Stomach (tissue), 19 donors: ENCODE results near the gene DOCK6. TPM values are rescaled to one million over a fixed set of nuclear protein-coding genes. Genes with fewer than 3 reads are reported as not detected.

Experiments
- DNase-seq, 2 donors: peaks; one replicate each; pipeline versions ENCODE4 v3.0.0 to v3.0.0-alpha.2; 2013 to 2019
- H3K27ac ChIP-seq, 5 donors: fragments of 200-600 bp in 4 of 5; sonication (generic) in 4 of 5; one replicate each; pipeline ENCODE4 v1.5.1; 2013 to 2019; ENCODE audit warnings: mild to moderate bottlenecking in 1 of 5, moderate library complexity in 1 of 5
- H3K27me3 ChIP-seq, 3 donors: fragments of 200-600 bp; sonication (generic); one replicate each; pipeline ENCODE4 v1.5.1; 2017 to 2019; ENCODE audit warnings: mixed run types in 1 of 3
- H3K36me3 ChIP-seq, 4 donors: fragments of 200-600 bp; sonication (generic); 1 replicate in 3 of 4; 2 replicates in 1 of 4; pipeline ENCODE4 v1.5.1; 2016 to 2019
- H3K4me1 ChIP-seq, 4 donors: fragments of 200-600 bp; sonication (generic); one replicate each; pipeline ENCODE4 v1.5.1; 2016 to 2019
- H3K4me3 ChIP-seq, 4 donors: fragments of 200-600 bp; sonication (generic) in 3 of 4; one replicate each; pipeline ENCODE4 v1.5.1; 2016 to 2019; ENCODE audit warnings: mild to moderate bottlenecking in 1 of 4
- H3K9me3 ChIP-seq, 4 donors: fragments of 200-600 bp; sonication (generic); one replicate each; pipeline ENCODE4 v1.5.1; 2016 to 2019
- EP300 ChIP-seq: sonication (generic); formaldehyde crosslinking; IDR thresholded peaks from one replicate; pipeline ENCODE4 v1.6.1; 2017; ENCODE audit warnings: antibody characterized with exemption
- POLR2A ChIP-seq, 4 donors: fragments of 450-650 bp; IDR thresholded peaks; one replicate each; pipeline ENCODE4 v1.6.1; 2016; ENCODE audit warnings: antibody characterized with exemption in 4 of 4, control low read depth in 2 of 4, mild to moderate bottlenecking in 1 of 4, moderate library complexity in 1 of 4
- POLR2AphosphoS5 ChIP-seq, 3 donors: sonication (generic); formaldehyde crosslinking; IDR thresholded peaks; one replicate each; pipeline ENCODE4 v1.6.1; 2016; ENCODE audit warnings: antibody characterized with exemption in 3 of 3
- WGBS, 5 donors: extraction: QIAGEN DNeasy Blood & Tissue Kit in 3 of 5; methylation state at CpG; one replicate each; pipeline versions ENCODE4 v1.1.5 to v1.1.7; 2013 to 2018; 5-methylcytosine and 5-hydroxymethylcytosine counted together
- intact Hi-C: fragments of 100-400 bp; cut with DNase I; formaldehyde crosslinking; loops from one replicate; pipeline ENCODE4 v1.15.1; 2023; ENCODE audit warnings: low total_unique reads
- long read RNA-seq, 10 donors: transcript quantifications; one replicate each; lab custom pipeline, GENCODE V29; 2026
- polyA plus RNA-seq, 3 donors: library from polyadenylated mRNA; stranded (reverse); fragments of 200-250 nt; gene quantifications; one replicate each; pipeline ENCODE4 v1.2.3, GENCODE V29; 2013
- total RNA-seq, 5 donors: library from RNA; depleted of rRNA; stranded (reverse); fragments of >200 nt; gene quantifications; one replicate each; pipeline versions ENCODE4 v1.1.0 to v1.2.3, GENCODE V29; 2014 to 2016
- TF ChIP-seq, protein P1 (sequence below), 7 experiments: fragments of 450-650 bp in 4 of 7; fragments of 200-600 bp in 3 of 7; sonication (generic) in 3 of 7; IDR thresholded peaks; one replicate each; pipeline ENCODE4 v1.5.1; 2016 to 2019; ENCODE audit warnings: antibody characterized with exemption in 7 of 7, control low read depth in 2 of 7, mild to moderate bottlenecking in 1 of 7
- donor health status: healthy with polysubstance abuse.
- donor health status: Bipolar disorder and iron deficiency.
- donor health status: healthy.

The DOCK6 gene, protein sequence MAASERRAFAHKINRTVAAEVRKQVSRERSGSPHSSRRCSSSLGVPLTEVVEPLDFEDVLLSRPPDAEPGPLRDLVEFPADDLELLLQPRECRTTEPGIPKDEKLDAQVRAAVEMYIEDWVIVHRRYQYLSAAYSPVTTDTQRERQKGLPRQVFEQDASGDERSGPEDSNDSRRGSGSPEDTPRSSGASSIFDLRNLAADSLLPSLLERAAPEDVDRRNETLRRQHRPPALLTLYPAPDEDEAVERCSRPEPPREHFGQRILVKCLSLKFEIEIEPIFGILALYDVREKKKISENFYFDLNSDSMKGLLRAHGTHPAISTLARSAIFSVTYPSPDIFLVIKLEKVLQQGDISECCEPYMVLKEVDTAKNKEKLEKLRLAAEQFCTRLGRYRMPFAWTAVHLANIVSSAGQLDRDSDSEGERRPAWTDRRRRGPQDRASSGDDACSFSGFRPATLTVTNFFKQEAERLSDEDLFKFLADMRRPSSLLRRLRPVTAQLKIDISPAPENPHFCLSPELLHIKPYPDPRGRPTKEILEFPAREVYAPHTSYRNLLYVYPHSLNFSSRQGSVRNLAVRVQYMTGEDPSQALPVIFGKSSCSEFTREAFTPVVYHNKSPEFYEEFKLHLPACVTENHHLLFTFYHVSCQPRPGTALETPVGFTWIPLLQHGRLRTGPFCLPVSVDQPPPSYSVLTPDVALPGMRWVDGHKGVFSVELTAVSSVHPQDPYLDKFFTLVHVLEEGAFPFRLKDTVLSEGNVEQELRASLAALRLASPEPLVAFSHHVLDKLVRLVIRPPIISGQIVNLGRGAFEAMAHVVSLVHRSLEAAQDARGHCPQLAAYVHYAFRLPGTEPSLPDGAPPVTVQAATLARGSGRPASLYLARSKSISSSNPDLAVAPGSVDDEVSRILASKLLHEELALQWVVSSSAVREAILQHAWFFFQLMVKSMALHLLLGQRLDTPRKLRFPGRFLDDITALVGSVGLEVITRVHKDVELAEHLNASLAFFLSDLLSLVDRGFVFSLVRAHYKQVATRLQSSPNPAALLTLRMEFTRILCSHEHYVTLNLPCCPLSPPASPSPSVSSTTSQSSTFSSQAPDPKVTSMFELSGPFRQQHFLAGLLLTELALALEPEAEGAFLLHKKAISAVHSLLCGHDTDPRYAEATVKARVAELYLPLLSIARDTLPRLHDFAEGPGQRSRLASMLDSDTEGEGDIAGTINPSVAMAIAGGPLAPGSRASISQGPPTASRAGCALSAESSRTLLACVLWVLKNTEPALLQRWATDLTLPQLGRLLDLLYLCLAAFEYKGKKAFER (N-terminal part only)
- total RNA-seq (100 to 1,000 TPM in 2 of 5 donors, 10 to 100 TPM in 3; 32.1 to 243 (median 99.5) TPM), polyA plus RNA-seq (10 to 100 TPM; 21.4 to 39.8 (median 24.0) TPM)
- long read RNA-seq, donor 1: 0 reads
- long read RNA-seq, donor 2, partial matches to known transcripts: 5 of 5 reads
- long read RNA-seq, donor 2, other reads (novel, unspliced or antisense): 0 of 5 reads
- long read RNA-seq, donor 3, partial matches to known transcripts: 0 of 2 reads
- long read RNA-seq, donor 3, other reads (novel, unspliced or antisense): 0 of 2 reads
- long read RNA-seq, donor 4: 0 reads
- long read RNA-seq, donor 5, partial matches to known transcripts: 0 of 1 reads
- long read RNA-seq, donor 5, other reads (novel, unspliced or antisense): 0 of 1 reads
- long read RNA-seq, donor 6, partial matches to known transcripts: 0 of 8 reads
- long read RNA-seq, donor 6, other reads (novel, unspliced or antisense): 8 of 8 reads
- long read RNA-seq, donor 7, partial matches to known transcripts: 29 of 31 reads
- long read RNA-seq, donor 7, other reads (novel, unspliced or antisense): 0 of 31 reads
- long read RNA-seq, donor 8, partial matches to known transcripts: 124 of 136 reads
- long read RNA-seq, donor 8, other reads (novel, unspliced or antisense): 10 of 136 reads
- long read RNA-seq, donor 9: 0 reads
- long read RNA-seq, donor 10: 0 reads

DNA sequence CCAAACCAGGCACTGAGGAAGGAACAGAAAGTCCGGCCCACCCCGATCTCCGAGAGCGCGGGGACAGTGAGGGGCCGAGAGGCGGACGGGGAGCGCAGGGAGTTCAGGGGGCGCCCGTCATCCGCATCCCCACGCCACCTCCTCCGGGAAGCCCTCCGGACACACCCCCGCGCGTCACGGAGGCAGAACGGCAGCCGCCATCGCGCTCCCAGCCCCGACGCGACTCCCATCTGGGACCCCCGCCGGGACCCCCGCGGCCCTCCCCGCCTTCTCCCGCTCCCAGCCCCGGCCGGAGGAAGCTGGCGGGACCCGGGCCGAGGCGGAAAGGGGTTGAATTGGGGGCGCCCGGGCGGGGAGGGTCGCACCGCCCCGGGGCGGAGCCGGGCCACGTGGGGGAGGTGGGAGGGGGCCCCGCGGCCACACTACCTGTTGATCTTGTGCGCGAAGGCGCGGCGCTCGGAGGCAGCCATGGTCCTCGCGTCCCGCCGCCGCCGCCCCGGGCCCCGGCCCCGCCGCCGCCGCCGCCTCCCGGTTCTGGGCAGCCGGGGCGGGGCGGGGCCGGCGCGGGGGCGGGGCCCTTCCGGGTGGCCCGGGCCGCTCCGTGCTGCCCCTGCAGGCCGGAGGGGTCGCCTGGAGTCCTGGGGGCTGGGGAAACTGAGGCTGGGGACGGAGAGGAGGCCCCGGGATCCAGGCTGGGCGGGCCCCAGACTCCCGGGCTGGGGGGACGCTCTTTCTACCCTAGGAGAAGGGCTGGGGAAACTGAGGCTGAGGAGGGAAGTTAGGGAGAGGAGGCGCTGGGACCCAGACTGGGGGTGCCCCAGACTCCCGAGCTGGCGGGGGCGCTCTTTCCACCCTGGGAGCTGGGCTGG, at the start of gene DOCK6:
TSS of gene DOCK6 (minus strand) at position 554 of the 869 bp plus-strand sequence. CDS start at position 470, 84 bp downstream.
- Histone ChIP-seq H3K36me3 (no peaks in the 10 kb centered on the region), H3K27me3 (peaks cover 0 to 19% (median 0%) of the 10 kb centered on the region in 3 donors), H3K9me3 (no peaks in the 10 kb centered on the region), H3K27ac (peak within 1 kb of the TSS; percentile 86 to 91 (median 88)), H3K4me3 (peak within 1 kb of the TSS; percentile 92 to 99 (median 95)), H3K4me1 (peaks cover 24 to 48% (median 39%) of the 10 kb centered on the region in 4 donors)
- TF ChIP-seq EP300: no peak
- TF ChIP-seq, protein P1, sequence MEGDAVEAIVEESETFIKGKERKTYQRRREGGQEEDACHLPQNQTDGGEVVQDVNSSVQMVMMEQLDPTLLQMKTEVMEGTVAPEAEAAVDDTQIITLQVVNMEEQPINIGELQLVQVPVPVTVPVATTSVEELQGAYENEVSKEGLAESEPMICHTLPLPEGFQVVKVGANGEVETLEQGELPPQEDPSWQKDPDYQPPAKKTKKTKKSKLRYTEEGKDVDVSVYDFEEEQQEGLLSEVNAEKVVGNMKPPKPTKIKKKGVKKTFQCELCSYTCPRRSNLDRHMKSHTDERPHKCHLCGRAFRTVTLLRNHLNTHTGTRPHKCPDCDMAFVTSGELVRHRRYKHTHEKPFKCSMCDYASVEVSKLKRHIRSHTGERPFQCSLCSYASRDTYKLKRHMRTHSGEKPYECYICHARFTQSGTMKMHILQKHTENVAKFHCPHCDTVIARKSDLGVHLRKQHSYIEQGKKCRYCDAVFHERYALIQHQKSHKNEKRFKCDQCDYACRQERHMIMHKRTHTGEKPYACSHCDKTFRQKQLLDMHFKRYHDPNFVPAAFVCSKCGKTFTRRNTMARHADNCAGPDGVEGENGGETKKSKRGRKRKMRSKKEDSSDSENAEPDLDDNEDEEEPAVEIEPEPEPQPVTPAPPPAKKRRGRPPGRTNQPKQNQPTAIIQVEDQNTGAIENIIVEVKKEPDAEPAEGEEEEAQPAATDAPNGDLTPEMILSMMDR (IDR thresholded peaks at IDR 0.05): peak in 2 of 7 experiments; percentile 10 to 49
- WGBS, 5 donors: 1% methylated on average over 7 to 91 of the region's 91 CpGs
- DNase-seq: peak; percentile 58 to 80
- intact Hi-C loops: no loop called here

DNA sequence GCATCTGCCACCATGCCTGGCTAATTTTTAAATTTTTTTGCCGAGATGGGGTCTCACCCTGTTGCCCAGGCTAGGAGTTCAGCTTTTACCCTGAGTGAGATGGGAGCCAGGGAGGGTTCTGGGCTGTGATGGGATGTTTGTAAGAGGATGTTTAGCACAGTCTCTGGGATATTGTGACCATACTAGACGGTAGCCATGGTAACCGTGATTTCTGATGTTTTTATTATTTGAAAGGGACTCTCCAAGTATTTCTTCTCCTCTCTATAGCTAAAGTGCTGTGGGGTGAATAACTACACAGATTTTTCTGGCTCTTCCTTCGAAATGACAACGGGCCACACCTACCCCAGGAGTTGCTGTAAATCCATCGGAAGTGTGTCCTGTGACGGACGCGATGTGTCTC, 44.0 kb upstream of the DOCK6 start:
- intact Hi-C loops: no loop called here
- Histone ChIP-seq H3K27me3 (no peaks in the 10 kb centered on the region), H3K4me3 (no peak overlapping the region), H3K4me1 (no peaks in the 10 kb centered on the region), H3K9me3 (no peaks in the 10 kb centered on the region), H3K36me3 (no peaks in the 10 kb centered on the region), H3K27ac (no peak overlapping the region)
- TF ChIP-seq POLR2AphosphoS5 (IDR thresholded peaks at IDR 0.05) (no peak), POLR2A (IDR thresholded peaks at IDR 0.05) (no peak), EP300 (no peak)
- TF ChIP-seq, protein P1 (IDR thresholded peaks at IDR 0.05): no peak
- no peak for DNase-seq
- WGBS, 5 donors: 77 to 88% (median 79%) methylated on average over 9 of the region's 9 CpGs

DNA sequence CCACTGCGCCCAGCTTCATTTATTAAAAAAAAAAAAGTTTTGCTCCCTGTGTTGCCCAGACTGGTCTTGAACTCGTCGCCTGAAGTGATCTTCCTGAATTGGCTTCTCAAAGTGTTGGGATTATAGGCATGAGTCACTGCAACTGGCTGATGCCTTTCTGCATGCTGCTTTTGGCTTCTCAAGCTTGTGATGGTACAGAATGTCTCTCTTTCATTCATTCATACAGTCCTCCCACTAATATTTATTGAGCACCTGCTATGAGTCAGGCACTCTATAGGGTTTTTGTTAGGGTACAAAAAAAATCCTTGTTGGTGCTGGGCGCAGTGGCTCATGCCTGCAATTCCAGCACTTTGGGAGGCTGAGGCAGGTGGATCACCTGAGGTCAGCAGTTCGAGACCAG, 42.6 kb upstream of the DOCK6 start:
- no peak overlapping the region for H3K4me3 ChIP-seq

More for the DNA sequence above, 42.6 kb upstream of the DOCK6 start:
- H3K27me3 ChIP-seq: no peaks in the 10 kb centered on the region
- H3K36me3 ChIP-seq: no peaks in the 10 kb centered on the region
- DNase-seq: no peak
- no peaks in the 10 kb centered on the region for H3K4me1 ChIP-seq
- H3K9me3 ChIP-seq: no peaks in the 10 kb centered on the region
- intact Hi-C loops: no loop called here
- TF ChIP-seq EP300 (no peak), POLR2AphosphoS5 (IDR thresholded peaks at IDR 0.05) (no peak), POLR2A (IDR thresholded peaks at IDR 0.05) (no peak)
- TF ChIP-seq, protein P1 (IDR thresholded peaks at IDR 0.05): no peak
- 76 to 94% (median 91%) methylated on average over 5 of the region's 5 CpGs for WGBS, 5 donors
- no peak overlapping the region for H3K27ac ChIP-seq
